ENCODE results near the gene ZDBF2. TPM values are rescaled to one million over a fixed set of nuclear protein-coding genes. Genes with fewer than 3 reads are reported as not detected.

ZDBF2 gene
- total RNA-seq, 1 donor = 12.7 TPM

DNA sequence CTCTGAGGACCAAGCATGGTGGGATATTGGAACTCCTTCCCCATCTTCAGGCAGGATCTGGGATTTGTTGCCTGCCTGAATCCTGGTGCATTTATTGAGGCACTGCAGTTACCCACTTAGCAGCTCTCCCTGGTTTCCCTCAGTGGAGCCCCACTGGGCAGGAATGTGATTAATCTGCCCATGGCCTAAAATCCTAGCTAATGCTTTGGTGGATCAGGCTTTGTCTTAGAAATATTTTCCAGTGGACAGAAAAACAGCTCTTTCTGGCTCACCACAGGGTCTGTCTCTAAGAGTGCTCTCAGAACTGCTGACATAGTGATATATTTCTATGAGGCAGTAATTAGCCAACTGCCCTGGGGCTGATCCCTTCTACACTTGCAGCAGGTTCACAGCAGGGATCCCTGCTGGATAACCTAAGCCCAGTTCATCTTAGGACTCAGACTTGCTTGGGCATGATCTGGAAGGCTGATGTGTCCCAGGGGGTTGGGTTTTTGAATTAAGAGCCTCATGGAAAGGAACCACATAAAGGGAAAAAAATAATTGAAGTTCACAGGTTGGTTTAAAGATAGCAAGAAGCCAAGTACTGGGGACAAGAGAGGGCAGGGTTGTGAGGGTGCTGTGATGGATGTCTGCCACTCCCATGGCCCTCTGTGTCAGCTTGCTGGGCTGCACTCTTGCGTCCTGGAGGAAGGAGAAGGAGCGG is 44.3 kb upstream of the ZDBF2 start:
- Histone ChIP-seq H3K79me2 (ENCODE audit: insufficient read depth, low read length) (no peaks in the 10 kb centered on the region), H3K27me3 (ENCODE audit: insufficient read depth, low read length) (no peaks in the 10 kb centered on the region), H3K27ac (ENCODE audit: low read depth, low read length) (no peak overlapping the region), H4K20me1 (ENCODE audit: insufficient read depth, low read length) (no peaks in the 10 kb centered on the region), H2AFZ (ENCODE audit: low read length) (peak overlapping the region; percentile 14), H3K36me3 (ENCODE audit: insufficient read depth, low read length) (no peaks in the 10 kb centered on the region), H3K4me1 (ENCODE audit: insufficient read depth, low read length) (no peaks in the 10 kb centered on the region), H3K4me3 (ENCODE audit: insufficient read depth, low read length) (no peak overlapping the region), H3K4me2 (ENCODE audit: insufficient read depth, low read length) (no peak overlapping the region), H3K9me3 (ENCODE audit: low read depth, low read length) (no peaks in the 10 kb centered on the region)
- TF ChIP-seq, protein P1, sequence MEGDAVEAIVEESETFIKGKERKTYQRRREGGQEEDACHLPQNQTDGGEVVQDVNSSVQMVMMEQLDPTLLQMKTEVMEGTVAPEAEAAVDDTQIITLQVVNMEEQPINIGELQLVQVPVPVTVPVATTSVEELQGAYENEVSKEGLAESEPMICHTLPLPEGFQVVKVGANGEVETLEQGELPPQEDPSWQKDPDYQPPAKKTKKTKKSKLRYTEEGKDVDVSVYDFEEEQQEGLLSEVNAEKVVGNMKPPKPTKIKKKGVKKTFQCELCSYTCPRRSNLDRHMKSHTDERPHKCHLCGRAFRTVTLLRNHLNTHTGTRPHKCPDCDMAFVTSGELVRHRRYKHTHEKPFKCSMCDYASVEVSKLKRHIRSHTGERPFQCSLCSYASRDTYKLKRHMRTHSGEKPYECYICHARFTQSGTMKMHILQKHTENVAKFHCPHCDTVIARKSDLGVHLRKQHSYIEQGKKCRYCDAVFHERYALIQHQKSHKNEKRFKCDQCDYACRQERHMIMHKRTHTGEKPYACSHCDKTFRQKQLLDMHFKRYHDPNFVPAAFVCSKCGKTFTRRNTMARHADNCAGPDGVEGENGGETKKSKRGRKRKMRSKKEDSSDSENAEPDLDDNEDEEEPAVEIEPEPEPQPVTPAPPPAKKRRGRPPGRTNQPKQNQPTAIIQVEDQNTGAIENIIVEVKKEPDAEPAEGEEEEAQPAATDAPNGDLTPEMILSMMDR (IDR thresholded peaks at IDR 0.05; ENCODE audit: extremely low read depth, low read depth, low read length) = peak; percentile 34
- no peak for DNase-seq (ENCODE audit: insufficient read length, low spot score, missing footprints)

DNA sequence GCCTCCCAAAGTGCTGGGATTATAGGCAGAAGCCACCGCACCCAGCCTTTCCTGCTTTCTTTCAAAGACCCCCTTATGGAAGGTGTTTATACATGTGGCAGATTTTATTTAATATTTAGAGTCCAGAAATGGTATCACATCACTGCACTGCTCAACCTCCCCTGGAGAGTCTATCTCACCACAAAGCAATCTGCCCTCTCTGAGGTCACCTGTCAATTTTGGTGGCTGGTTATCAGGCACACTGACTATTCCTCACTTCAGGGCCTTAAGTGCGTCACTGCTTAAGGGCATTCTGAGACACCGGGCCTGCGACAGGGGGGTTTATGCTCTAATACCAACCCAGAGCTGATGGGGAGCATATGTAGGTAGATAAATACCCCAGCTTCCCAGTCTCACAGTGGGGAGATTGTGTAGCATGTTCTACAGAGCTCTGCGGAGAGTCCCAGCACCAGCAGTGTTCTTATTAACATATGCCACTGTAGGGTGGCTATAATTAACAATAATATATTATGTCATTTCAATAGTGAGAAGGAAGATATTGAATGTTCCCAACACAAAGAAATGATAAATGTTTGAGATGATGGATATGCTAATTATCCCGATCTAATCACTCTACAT is 42.7 kb upstream of the ZDBF2 start:
- Histone ChIP-seq H3K27ac (ENCODE audit: low read depth, low read length) (no peak overlapping the region), H3K4me1 (ENCODE audit: insufficient read depth, low read length) (no peaks in the 10 kb centered on the region), H3K79me2 (ENCODE audit: insufficient read depth, low read length) (no peaks in the 10 kb centered on the region), H3K4me3 (ENCODE audit: insufficient read depth, low read length) (no peak overlapping the region), H2AFZ (ENCODE audit: low read length) (no peak overlapping the region), H3K4me2 (ENCODE audit: insufficient read depth, low read length) (no peak overlapping the region), H3K9me3 (ENCODE audit: low read depth, low read length) (no peaks in the 10 kb centered on the region), H3K27me3 (ENCODE audit: insufficient read depth, low read length) (no peaks in the 10 kb centered on the region), H4K20me1 (ENCODE audit: insufficient read depth, low read length) (no peaks in the 10 kb centered on the region), H3K36me3 (ENCODE audit: insufficient read depth, low read length) (no peaks in the 10 kb centered on the region)
- TF ChIP-seq, protein P1 (IDR thresholded peaks at IDR 0.05; ENCODE audit: extremely low read depth, low read depth, low read length) = no peak
- no peak for DNase-seq (ENCODE audit: insufficient read length, low spot score, missing footprints)

DNA sequence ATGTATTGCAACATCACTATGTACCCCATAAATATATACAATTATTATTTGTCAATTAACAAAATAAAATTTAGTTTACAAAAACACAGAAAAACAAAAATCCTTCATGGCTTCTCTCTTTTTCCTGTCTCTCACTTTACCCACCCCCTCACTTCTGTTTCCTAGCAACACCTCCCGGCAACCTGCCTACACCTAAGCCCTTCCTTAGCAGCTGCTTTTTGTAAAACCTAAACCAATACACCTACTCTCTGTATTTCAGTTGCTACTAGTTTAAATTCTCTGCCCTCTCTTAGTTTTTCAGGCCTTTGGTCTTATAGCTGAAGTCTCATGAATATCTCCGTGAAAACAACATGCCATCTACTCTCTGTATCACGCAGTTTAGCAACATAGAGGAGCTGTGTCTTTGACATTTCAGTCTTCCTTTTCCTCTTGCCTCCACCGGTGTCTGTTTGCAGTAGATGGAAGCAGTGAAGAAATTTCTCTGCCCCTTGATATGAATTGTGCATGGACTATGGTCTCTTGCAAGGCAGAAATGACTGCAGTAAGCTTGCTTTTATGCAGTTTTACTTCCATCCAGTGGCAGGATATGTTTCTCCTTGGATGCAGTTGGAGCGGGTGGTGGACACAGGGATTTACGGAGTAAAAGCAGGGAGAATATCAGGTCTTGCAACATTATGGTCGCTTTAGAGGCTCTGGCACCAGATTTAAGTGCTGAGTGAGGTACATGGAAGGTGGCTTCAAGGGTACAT is 42.0 kb upstream of the ZDBF2 start:
- no peak overlapping the region for H3K27ac ChIP-seq (ENCODE audit: low read depth, low read length)
- no peak overlapping the region for H3K4me2 ChIP-seq (ENCODE audit: insufficient read depth, low read length)
- no peak for DNase-seq (ENCODE audit: insufficient read length, low spot score, missing footprints)
- no peaks in the 10 kb centered on the region for H3K36me3 ChIP-seq (ENCODE audit: insufficient read depth, low read length)
- H2AFZ ChIP-seq (ENCODE audit: low read length) = peak overlapping the region; percentile 53
- H3K9me3 ChIP-seq (ENCODE audit: low read depth, low read length) = no peaks in the 10 kb centered on the region
- H3K79me2 ChIP-seq (ENCODE audit: insufficient read depth, low read length) = no peaks in the 10 kb centered on the region
- H3K27me3 ChIP-seq (ENCODE audit: insufficient read depth, low read length) = no peaks in the 10 kb centered on the region
- TF ChIP-seq, protein P1 (IDR thresholded peaks at IDR 0.05; ENCODE audit: extremely low read depth, low read depth, low read length) = peak; percentile 24
- no peaks in the 10 kb centered on the region for H4K20me1 ChIP-seq (ENCODE audit: insufficient read depth, low read length)
- no peak overlapping the region for H3K4me3 ChIP-seq (ENCODE audit: insufficient read depth, low read length)
- no peaks in the 10 kb centered on the region for H3K4me1 ChIP-seq (ENCODE audit: insufficient read depth, low read length)

DNA sequence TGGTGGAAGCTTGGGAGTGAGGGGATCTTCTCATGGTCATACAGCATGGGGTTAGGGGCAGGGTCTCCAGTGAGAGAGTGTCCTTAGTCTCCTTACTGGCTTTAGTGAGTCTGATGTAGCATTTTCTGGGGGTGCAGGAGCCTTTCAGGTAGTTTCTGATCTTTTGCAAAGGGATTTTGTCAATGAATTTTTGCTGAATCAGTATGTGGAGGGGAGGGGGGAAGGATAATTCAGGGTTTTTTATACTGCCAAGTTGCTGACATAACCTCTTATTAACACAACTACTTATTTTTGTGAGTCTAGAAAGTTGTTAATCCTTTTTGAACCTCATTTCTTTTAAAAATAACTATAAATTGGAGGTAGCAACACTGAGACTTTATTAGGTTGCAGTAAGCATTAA is 35.3 kb upstream of the ZDBF2 start:
- Histone ChIP-seq H3K27ac (ENCODE audit: low read depth, low read length) (no peak overlapping the region), H3K79me2 (ENCODE audit: insufficient read depth, low read length) (no peaks in the 10 kb centered on the region), H3K4me1 (ENCODE audit: insufficient read depth, low read length) (peaks cover 3% of the 10 kb centered on the region), H3K4me3 (ENCODE audit: insufficient read depth, low read length) (no peak overlapping the region), H2AFZ (ENCODE audit: low read length) (no peak overlapping the region), H3K4me2 (ENCODE audit: insufficient read depth, low read length) (no peak overlapping the region), H4K20me1 (ENCODE audit: insufficient read depth, low read length) (no peaks in the 10 kb centered on the region), H3K36me3 (ENCODE audit: insufficient read depth, low read length) (no peaks in the 10 kb centered on the region), H3K9me3 (ENCODE audit: low read depth, low read length) (no peaks in the 10 kb centered on the region), H3K27me3 (ENCODE audit: insufficient read depth, low read length) (no peaks in the 10 kb centered on the region)
- TF ChIP-seq, protein P1 (IDR thresholded peaks at IDR 0.05; ENCODE audit: extremely low read depth, low read depth, low read length) = no peak
- DNase-seq (ENCODE audit: insufficient read length, low spot score, missing footprints) = peak; percentile 80

Measured in osteoblast (primary cell).